Glutamatergic neuron (in vitro differentiated cells): Measurements from ENCODE around the gene SNAP47. TPM values are rescaled to one million over a fixed set of nuclear protein-coding genes. Genes with fewer than 3 reads are reported as not detected.

Experiments used
- DNase-seq: peaks from one replicate; pipeline ENCODE4 v3.0.0; 2022
- H3K27ac Mint-ChIP-seq: one replicate; pipeline ENCODE4 v1.8.0; 2020; ENCODE audit warnings: mild to moderate bottlenecking, mixed read lengths, inconsistent platforms; ENCODE audit not compliant: unreplicated experiment
- H3K27me3 Mint-ChIP-seq: one replicate; pipeline ENCODE4 v1.8.0; 2020; ENCODE audit warnings: mild to moderate bottlenecking, moderate library complexity, mixed read lengths, inconsistent platforms; ENCODE audit not compliant: unreplicated experiment
- H3K36me3 Mint-ChIP-seq: one replicate; pipeline ENCODE4 v1.8.0; 2020; ENCODE audit warnings: mild to moderate bottlenecking, mixed read lengths, inconsistent platforms; ENCODE audit not compliant: unreplicated experiment
- H3K4me1 Mint-ChIP-seq: one replicate; pipeline ENCODE4 v1.8.0; 2020; ENCODE audit warnings: mild to moderate bottlenecking, low read depth, mixed read lengths, inconsistent platforms; ENCODE audit not compliant: unreplicated experiment
- H3K4me3 Mint-ChIP-seq: one replicate; pipeline ENCODE4 v1.8.0; 2020; ENCODE audit warnings: mild to moderate bottlenecking, mixed read lengths, inconsistent platforms; ENCODE audit not compliant: unreplicated experiment
- H3K9me3 Mint-ChIP-seq: one replicate; pipeline ENCODE4 v1.8.0; 2020; ENCODE audit warnings: mild to moderate bottlenecking, moderate library complexity, mixed read lengths, inconsistent platforms; ENCODE audit not compliant: unreplicated experiment
- CTCF ChIP-seq: fragments of 200-600 bp; sonication (generic); IDR thresholded peaks from one replicate; pipeline ENCODE4 v1.5.0; 2021; ENCODE audit not compliant: partially characterized antibody, unreplicated experiment
- total RNA-seq: library from RNA; stranded (reverse); fragmentation: NEBNext Ultra II Directional; extraction: Animal tissue kit (Norgen Biotek cat#: 25700); gene quantifications from one replicate; pipeline ENCODE4 v1.2.1, GENCODE V29; 2021; ENCODE audit not compliant: unreplicated experiment

The SNAP47 gene
- total RNA-seq, 1 donor from 2014 or later: 34.0 TPM

GRCh38 chr1:227781314-227781930 is 46.2 kb downstream of the SNAP47 start:
- H3K27me3 Mint-ChIP-seq: peaks cover 1% of the 10 kb centered on the region
- H3K36me3 Mint-ChIP-seq: no peaks in the 10 kb centered on the region
- H3K9me3 Mint-ChIP-seq: peaks cover 2% of the 10 kb centered on the region
- H3K27ac Mint-ChIP-seq: no peak overlapping the region
- H3K4me1 Mint-ChIP-seq: peaks cover 3% of the 10 kb centered on the region
- DNase-seq: no peak
- no peak for TF ChIP-seq CTCF
- no peak overlapping the region for H3K4me3 Mint-ChIP-seq

GRCh38 chr1:227782226-227782625 is 47.0 kb downstream of the SNAP47 start:
- DNase-seq: no peak
- H3K4me1 Mint-ChIP-seq: peaks cover 1% of the 10 kb centered on the region
- TF ChIP-seq CTCF: no peak
- no peak overlapping the region for H3K27ac Mint-ChIP-seq
- peaks cover 2% of the 10 kb centered on the region for H3K9me3 Mint-ChIP-seq
- H3K36me3 Mint-ChIP-seq: no peaks in the 10 kb centered on the region
- H3K27me3 Mint-ChIP-seq: peaks cover 3% of the 10 kb centered on the region
- H3K4me3 Mint-ChIP-seq: no peak overlapping the region

DNA sequence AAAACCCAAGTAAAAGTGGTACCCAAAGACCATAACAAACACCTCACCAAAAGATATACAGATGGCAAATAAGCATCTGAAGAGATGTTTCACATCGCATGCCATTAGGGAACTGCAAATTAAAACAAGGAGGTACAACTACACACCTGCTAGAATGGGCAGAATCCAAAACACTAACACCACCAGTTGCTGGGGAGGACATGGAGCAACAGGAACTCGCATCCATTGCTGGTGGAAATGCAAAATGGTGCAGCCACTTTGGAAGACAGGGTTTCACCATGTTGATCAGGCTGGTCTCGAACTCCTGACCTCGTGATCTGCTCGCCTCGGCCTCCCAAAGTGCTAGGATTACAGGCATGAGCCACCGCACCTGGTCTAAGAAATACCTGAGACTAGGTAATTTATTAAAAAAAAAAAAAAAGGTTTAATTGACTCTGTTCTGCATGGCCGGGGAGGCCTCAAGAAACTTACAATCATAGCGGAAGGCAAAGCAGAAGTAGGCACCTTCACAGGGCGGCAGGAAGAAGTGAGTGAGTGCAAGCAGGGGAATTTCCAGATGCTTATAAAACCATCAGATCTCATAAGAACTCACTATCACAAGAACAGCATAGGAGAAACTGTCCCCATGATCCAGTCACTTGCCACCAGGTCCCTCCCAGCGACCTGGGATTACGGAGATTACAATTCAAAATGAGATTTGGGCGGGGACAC is 50.0 kb downstream of the SNAP47 start:
- no peak for TF ChIP-seq CTCF
- no peaks in the 10 kb centered on the region for H3K9me3 Mint-ChIP-seq
- peaks cover 9% of the 10 kb centered on the region for H3K27me3 Mint-ChIP-seq
- DNase-seq: no peak
- no peaks in the 10 kb centered on the region for H3K36me3 Mint-ChIP-seq
- no peaks in the 10 kb centered on the region for H3K4me1 Mint-ChIP-seq
- H3K4me3 Mint-ChIP-seq: peak overlapping the region; percentile 46
- no peak overlapping the region for H3K27ac Mint-ChIP-seq

DNA sequence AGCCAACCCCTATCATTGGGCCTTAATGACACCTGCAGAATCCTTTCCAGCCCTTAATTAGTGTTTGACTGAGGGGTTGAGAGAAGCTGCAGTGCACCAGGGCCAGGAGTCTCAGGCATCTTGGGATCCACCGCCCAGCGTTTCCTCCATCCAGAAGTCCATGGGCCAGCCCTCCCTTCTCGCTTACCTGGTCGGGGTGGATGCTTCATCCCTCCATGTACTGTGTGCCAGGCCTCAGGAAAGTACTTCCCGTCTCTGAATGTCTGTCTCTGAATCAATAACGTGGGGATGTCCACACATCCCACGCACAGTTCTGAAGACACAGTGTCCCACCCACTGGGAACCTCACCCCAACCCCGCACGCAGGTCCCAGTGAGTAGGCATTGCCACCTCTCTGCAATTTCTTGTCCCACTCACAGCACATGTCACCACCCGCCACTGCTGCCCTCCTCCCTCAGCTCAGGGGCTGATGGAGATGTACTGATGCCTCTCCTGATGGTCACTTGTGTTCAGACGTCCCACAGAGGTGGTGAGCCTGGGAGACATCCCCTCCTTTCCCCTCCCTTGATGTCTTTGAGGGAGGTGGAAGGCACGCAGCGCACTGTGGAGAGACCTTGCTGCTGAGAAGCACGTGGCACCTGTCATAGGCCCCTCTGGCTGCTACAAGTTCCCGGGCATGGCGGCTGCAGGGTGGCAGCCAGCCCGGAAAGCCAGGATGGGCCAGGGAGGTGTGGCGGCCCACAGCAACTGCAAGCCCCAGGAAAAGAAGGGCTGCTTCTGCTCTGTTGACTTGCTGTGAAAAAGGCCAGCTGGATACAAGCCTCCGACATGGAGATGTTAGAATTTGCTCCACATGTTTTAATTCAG is 50.8 kb downstream of the SNAP47 start:
- TF ChIP-seq CTCF: no peak
- Mint-ChIP-seq H3K27me3 (peaks cover 11% of the 10 kb centered on the region), H3K9me3 (no peaks in the 10 kb centered on the region), H3K4me3 (no peak overlapping the region), H3K36me3 (no peaks in the 10 kb centered on the region), H3K27ac (no peak overlapping the region), H3K4me1 (no peaks in the 10 kb centered on the region)
- no peak for DNase-seq
